ENCODE data around the gene ZNF780A.
"Not testable (repeated sequence)": the region's sequence is repeated elsewhere in the genome, so short reads cannot be mapped to it uniquely, and the experiment has no call there.

ZNF780A gene

DNA sequence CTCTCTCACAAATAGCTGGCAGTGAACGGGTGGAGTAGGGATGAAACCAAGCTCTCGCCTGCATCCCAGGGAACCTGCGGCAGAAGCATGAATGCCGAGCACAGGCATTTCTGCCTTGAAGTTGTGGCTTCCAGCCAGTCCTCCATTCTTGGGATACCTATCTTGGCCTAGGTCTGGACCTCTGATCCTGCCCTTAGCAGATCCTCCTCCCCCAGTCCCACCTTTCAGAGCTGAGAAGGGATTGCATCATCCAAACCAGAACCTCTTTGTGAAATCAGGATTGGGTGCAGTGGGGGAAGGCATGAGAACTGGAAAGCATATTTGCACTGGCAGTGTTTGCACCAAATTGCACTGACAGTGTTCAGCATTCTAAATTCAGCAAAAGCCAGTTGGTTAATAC is 5.8 kb downstream of the ZNF780A start:
- DNase-seq (no peak), ATAC-seq (no peak)

GRCh38 chr19:40081411-40081810 is 9.3 kb downstream of the ZNF780A start:
- ATAC-seq (no peak), DNase-seq (no peak)

DNA sequence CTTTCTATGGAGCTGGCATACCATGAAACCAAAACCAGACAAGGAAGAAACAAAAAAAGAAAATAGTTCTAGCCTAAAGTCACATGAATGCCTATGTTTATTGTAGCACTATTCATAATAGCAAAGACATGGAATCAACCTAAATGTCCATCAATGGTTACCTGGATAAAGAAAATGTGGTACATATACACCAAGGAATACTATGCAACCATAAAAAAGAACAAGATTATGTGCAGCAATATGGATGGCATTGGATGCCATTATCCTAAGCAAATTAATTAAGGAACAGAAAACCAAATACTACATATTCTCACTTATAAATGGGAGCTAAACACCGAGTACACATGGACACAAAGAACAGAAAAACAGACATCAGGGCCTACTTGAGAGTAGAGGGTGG is 10.5 kb downstream of the ZNF780A start:
- no peak for ATAC-seq
- DNase-seq, result no peak

- DNase-seq (no peak), ATAC-seq (no peak)
Measured at GRCh38 chr19:40078377-40078776, 12.4 kb downstream of the ZNF780A start.

DNA sequence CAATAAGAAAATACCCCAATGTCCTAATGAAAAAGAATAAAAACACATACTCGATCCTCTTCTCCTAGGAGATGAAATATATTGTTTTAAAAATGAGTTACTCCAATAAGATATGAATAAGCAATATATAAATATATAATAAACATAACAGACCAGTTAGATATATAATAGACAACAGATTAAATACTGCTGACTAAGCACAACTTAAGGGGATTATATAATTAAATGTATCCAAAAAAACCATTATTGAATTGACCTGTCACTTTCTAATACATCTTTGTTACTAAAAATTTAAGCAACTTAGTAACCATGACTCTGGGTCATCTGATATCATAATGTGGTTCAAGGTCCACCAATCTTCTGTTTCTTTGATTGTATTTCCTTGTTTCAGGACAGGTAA is 20.7 kb downstream of the ZNF780A start:
- ATAC-seq (no peak), DNase-seq (no peak)

DNA sequence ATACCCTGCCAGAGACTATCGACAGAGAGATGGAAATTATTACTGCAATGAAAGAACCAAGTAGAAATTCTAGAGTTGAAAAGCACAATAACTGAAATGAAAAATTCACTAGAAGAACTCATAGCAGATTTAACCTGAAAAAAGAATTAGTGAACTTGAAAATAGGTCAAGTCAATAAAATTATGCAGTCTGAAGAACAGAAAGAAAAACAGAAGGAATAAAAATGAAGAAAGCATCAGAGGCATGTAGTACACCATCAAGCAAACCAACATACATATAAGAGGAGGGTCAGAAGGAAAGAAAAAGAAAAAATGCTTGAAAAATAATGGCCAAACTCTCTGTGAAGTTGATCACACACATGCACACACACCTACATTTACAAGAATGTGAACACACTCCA is 31.1 kb downstream of the ZNF780A start:
- ATAC-seq, result no peak
- DNase-seq, result no peak

DNA sequence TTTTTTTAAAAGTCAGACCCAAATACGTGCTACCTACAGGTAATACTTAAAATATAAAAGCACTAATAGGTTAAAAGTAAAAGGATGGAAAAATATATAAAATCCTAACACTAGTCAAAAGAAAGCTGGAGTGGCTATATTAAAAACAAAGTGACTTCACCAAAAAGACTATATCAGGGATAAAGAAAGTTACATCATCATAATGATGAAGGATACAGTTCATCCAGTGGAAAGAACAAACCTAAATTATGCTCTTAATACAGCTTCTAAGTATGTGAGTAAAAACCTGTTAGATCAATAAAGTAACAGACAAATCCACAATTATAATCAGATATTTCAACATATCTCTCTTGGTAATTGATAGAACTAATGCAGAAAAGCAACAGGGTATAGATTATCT is 33.6 kb downstream of the ZNF780A start:
- ATAC-seq (no peak), DNase-seq (no peak)

- ATAC-seq, result no peak
Measured at GRCh38 chr19:40056505-40056904, 34.2 kb downstream of the ZNF780A start.

DNA sequence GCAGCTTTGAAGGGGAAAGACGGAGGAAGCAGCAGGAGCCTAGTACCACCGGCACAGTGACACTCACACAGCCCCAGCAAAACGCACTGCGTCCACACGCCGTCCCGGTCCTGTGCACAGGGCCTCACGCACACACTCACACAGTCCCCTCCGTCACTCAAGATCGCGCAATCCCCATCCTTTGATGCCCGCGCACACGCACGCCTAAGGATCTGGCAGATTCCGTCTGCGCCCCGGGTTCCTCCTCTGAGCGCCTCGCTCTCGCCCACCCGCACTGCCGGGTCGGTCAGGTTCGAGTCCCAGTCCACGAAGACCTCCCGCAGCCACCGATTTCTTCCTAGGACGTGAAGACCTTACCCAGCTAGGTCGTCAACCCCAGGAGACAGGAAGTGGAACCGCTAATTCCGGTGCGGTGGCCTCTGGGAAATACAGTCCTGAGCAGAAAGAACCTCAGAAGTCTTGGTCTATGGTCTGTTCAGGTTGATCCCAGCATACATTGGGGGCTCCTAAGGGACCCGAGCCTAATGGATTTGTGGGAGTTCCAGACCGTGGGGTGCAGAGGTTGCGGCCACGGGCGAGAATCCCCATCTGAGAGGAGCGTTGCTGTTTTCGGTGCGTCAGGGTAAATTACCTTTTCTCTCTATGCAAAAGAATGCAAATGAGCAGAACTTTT is 34.8 kb downstream of the ZNF780A start, which contains the start of gene ZNF780B:
ZNF780B (minus strand) TSS at position 400 of the 673 bp plus-strand sequence. CDS start 5,899 bp downstream, outside the sequence.
- DNase-seq, result peak; percentile 72
- peak; percentile 96 for ATAC-seq

More at GRCh38 chr19:40056505-40056904, 34.2 kb downstream of the ZNF780A start:
- DNase-seq, result no peak

- DNase-seq (no peak), ATAC-seq (no peak)
Measured at GRCh38 chr19:40055049-40055448, 35.7 kb downstream of the ZNF780A start.

GRCh38 chr19:40054632-40055031 is 36.1 kb downstream of the ZNF780A start:
- no peak for DNase-seq
- no peak for ATAC-seq

DNA sequence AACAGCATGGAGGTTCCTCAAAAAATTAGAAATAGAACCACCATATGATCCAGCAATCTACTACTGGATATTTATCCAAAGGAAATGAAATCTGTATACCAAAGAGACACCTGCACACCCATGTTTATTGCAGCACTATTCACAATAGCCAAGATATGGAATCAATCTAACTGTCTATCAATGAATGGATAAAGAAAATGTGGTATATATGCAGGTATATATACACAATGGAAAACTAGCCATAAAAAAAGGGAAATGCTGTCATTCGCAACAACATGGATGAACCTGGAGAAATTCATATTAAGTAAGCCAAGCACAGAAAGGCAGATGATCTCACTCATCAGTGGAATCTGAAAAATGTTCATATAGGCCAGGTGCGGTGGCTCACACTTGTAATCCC is 37.3 kb downstream of the ZNF780A start:
- DNase-seq (no peak), ATAC-seq (no peak)

GRCh38 chr19:40041718-40042117 is 49.0 kb downstream of the ZNF780A start:
- not testable (repeated sequence) for ATAC-seq

GRCh38 chr19:40038047-40038446 is 52.7 kb downstream of the ZNF780A start:
- not testable (repeated sequence) for ATAC-seq, DNase-seq

More at GRCh38 chr19:40041718-40042117, 49.0 kb downstream of the ZNF780A start:
- DNase-seq, result not testable (repeated sequence)

DNA sequence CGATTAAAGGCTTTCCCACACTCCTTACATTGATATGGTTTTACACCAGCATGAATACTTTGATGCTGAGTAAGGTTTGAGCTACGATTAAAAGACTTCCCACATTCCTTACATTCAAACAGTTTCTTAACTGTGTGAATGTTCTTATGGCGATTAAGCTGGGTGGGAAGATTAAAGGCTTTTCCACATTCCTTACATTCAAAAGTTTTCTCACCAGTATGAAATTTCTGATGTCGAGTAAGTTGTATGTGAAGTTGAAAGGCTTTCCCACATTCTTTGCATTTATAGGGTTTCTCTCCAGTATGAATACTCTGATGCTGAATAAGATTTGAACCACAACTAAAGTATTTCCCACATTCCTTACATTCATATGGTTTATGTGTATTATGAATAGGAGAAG is 54.7 kb downstream of the ZNF780A start:
- ATAC-seq, result no peak
- DNase-seq, result no peak

GRCh38 chr19:40033989-40034560 is 56.7 kb downstream of the ZNF780A start:
- no peak for ATAC-seq
- no peak for DNase-seq

DNA sequence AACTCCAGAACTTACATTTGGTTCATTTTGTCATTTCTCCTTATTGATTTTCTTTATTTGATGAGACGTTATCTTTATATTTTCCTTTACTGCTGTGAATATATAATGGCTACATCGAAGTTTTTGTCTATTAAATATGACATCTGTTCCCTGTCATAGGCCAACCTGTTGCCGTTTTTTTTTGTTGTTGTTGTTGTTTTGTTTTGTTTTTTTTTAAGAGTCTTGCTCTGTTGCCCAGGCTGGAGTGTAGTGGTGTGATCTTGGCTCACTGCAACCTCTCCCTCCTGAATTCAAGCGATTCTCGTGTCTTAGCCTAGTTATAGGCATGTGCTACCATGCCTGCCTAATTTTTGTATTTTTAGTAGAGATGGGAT is 64.2 kb downstream of the ZNF780A start:
- DNase-seq (no peak), ATAC-seq (no peak)

GRCh38 chr19:40025938-40026596 is 64.7 kb downstream of the ZNF780A start:
- ATAC-seq (no peak), DNase-seq (no peak)

- DNase-seq, result no peak
- ATAC-seq, result no peak
Measured at GRCh38 chr19:40023969-40024368, 66.8 kb downstream of the ZNF780A start.

Measured in stimulated activated naive CD8-positive, alpha-beta T cell treated with anti-CD3 and anti-CD28 coated beads, Interleukin-15, Interleukin-2, amounts not matched to agents 100 U/mL and 50 U/mL, for 24 hours (primary cell).